Measurements from ENCODE around the gene TMEM132C.

- TF ChIP-seq CTCF (IDR thresholded peaks at IDR 0.05; ENCODE audit: insufficient read depth, low read length) (no peak), POLR2AphosphoS5 (IDR thresholded peaks at IDR 0.05; ENCODE audit: low read depth) (no peak), SPI1 (IDR thresholded peaks at IDR 0.05; ENCODE audit: borderline replicate concordance, low read depth) (no peak)
Measured at GRCh38 chr12:128707488-128707887, 440.5 kb downstream of the TMEM132C start.

Data from HL-60 (cell line).